GM23338 (cell line): Measurements from ENCODE around the gene CNRIP1. TPM values are rescaled to one million over a fixed set of nuclear protein-coding genes. Genes with fewer than 3 reads are reported as not detected.

Source experiments
- ATAC-seq: fragments of 200-7000 bp; cut with Tn5 transposase; 3 replicates; pipeline ENCODE4 v1.9.1; 2020
- DNase-seq: peaks from one replicate; pipeline ENCODE4 v3.0.0-alpha.2; 2015; ENCODE audit warnings: low spot score
- H2AFZ ChIP-seq: fragments of 200-600 bp; sonication (generic); 2 replicates; pipeline ENCODE4 v1.8.0; 2016; ENCODE audit warnings: antibody characterized with exemption, mild to moderate bottlenecking, moderate library complexity
- H3F3A ChIP-seq: fragments of 200-600 bp; sonication (generic); replicated peaks from 2 replicates; pipeline ENCODE4 v1.8.0; 2017; ENCODE audit warnings: antibody characterized with exemption, mixed run types, low read depth
- H3K27ac ChIP-seq: fragments of 200-600 bp; sonication (generic); 2 replicates; pipeline ENCODE4 v1.6.1; 2016; ENCODE audit warnings: low read depth
- H3K27me3 ChIP-seq: fragments of 200-600 bp; sonication (generic); 2 replicates; pipeline ENCODE4 v1.8.0; 2016; ENCODE audit warnings: mild to moderate bottlenecking, mixed run types, moderate library complexity; ENCODE audit not compliant: insufficient read depth
- H3K36me3 ChIP-seq: fragments of 200-600 bp; sonication (generic); 2 replicates; pipeline ENCODE4 v1.8.0; 2016; ENCODE audit warnings: mild to moderate bottlenecking; ENCODE audit not compliant: insufficient read depth
- H3K4me1 ChIP-seq: fragments of 200-600 bp; sonication (generic); 2 replicates; pipeline ENCODE4 v1.8.0; 2016; ENCODE audit warnings: mild to moderate bottlenecking, moderate library complexity; ENCODE audit not compliant: insufficient read depth
- H3K4me2 ChIP-seq: fragments of 200-600 bp; sonication (generic); 2 replicates; pipeline ENCODE4 v1.7.1; 2017; ENCODE audit warnings: mixed run types
- H3K4me3 ChIP-seq: fragments of 200-600 bp; sonication (generic); 2 replicates; pipeline ENCODE4 v1.6.1; 2016; ENCODE audit warnings: mixed run types
- H3K79me2 ChIP-seq: fragments of 200-600 bp; sonication (generic); replicated peaks from 2 replicates; pipeline ENCODE4 v1.8.0; 2017; ENCODE audit warnings: mild to moderate bottlenecking; ENCODE audit not compliant: insufficient read depth
- H3K9me2 ChIP-seq: fragments of 200-600 bp; sonication (generic); 2 replicates; pipeline ENCODE4 v1.8.0; 2017; ENCODE audit not compliant: insufficient read depth
- H4K20me1 ChIP-seq: fragments of 200-600 bp; sonication (generic); replicated peaks from 2 replicates; pipeline ENCODE4 v1.8.0; 2017; ENCODE audit warnings: mild to moderate bottlenecking; ENCODE audit not compliant: insufficient read depth
- H3K27ac Mint-ChIP-seq: 2 replicates; pipeline ENCODE4 v1.8.0; 2020; ENCODE audit warnings: inconsistent platforms, mild to moderate bottlenecking, moderate library complexity, mixed read lengths
- H3K27me3 Mint-ChIP-seq: 3 replicates; pipeline ENCODE4 v1.8.0; 2022; ENCODE audit warnings: low read depth, mild to moderate bottlenecking, moderate library complexity, mixed read lengths, inconsistent platforms; ENCODE audit not compliant: insufficient read depth, poor library complexity
- H3K36me3 Mint-ChIP-seq: 3 replicates; pipeline ENCODE4 v1.8.0; 2021; ENCODE audit warnings: low read depth, mild to moderate bottlenecking, inconsistent platforms, moderate library complexity, mixed read lengths
- H3K4me1 Mint-ChIP-seq: 3 replicates; pipeline ENCODE4 v1.8.0; 2020; ENCODE audit warnings: mild to moderate bottlenecking, inconsistent platforms, mixed read lengths
- H3K4me3 Mint-ChIP-seq: 3 replicates; pipeline ENCODE4 v1.8.0; 2021; ENCODE audit warnings: moderate library complexity, mild to moderate bottlenecking, inconsistent platforms, mixed read lengths
- H3K9me3 Mint-ChIP-seq: 3 replicates; pipeline ENCODE4 v1.8.0; 2020; ENCODE audit warnings: moderate library complexity, mild to moderate bottlenecking, inconsistent platforms, mixed read lengths
- JUNB ChIP-seq: IDR thresholded peaks from one replicate; pipeline ENCODE4 v1.6.1; 2016; ENCODE audit warnings: antibody characterized with exemption; ENCODE audit not compliant: unreplicated experiment
- ZNF331 ChIP-seq: fragments of 250-450 bp; sonication (Bioruptor Pico); IDR thresholded peaks from 2 replicates; pipeline ENCODE4 v1.5.0; 2020; ENCODE audit warnings: low read depth, mild to moderate bottlenecking, moderate library complexity
- ZNF462 ChIP-seq: fragments of 250-450 bp; sonication (Bioruptor Pico); IDR thresholded peaks from 2 replicates; pipeline ENCODE4 v1.5.0; 2020; ENCODE audit warnings: mild to moderate bottlenecking, moderate library complexity
- polyA plus RNA-seq: library from polyadenylated mRNA; unstranded; fragments of >200 nt; fragmentation: Nextera tagmentation; extraction: Ambion mirVana; gene quantifications from 2 replicates; pipeline ENCODE4 v1.2.1, GENCODE V29; 2016
- total RNA-seq: library from RNA; depleted of rRNA; stranded (reverse); fragments of >200 nt; shearing (Covaris generic); gene quantifications from 2 replicates; pipeline ENCODE4 v1.2.3, GENCODE V29; 2014

Gene CNRIP1
- total and polyA plus RNA-seq, 2 experiments from 2014 or later = 5.9 to 6.9 TPM

- no peak for TF ChIP-seq ZNF462 (CRISPR knock-in tag)
Measured at GRCh38 chr2:68287580-68288441, 31.9 kb downstream of the CNRIP1 start (continued).

- no peaks in the 10 kb centered on the region for H3K79me2 ChIP-seq
Measured at GRCh38 chr2:68284896-68285295, 34.9 kb downstream of the CNRIP1 start.

GRCh38 chr2:68283419-68283812, 36.3 kb downstream of the CNRIP1 start:
- TF ChIP-seq JUNB = no peak
- no peak for TF ChIP-seq ZNF331
- Histone ChIP-seq H2AFZ (no peak overlapping the region), H3K9me2 (no peaks in the 10 kb centered on the region), H3K36me3 (no peaks in the 10 kb centered on the region), H3F3A (no peaks in the 10 kb centered on the region), H3K27ac (no peak overlapping the region), H3K79me2 (no peaks in the 10 kb centered on the region), H4K20me1 (no peaks in the 10 kb centered on the region), H3K4me2 (no peak overlapping the region), H3K4me3 (no peak overlapping the region), H3K4me1 (no peaks in the 10 kb centered on the region), H3K27me3 (no peaks in the 10 kb centered on the region)
- ATAC-seq = no peak
- Mint-ChIP-seq H3K36me3 (no peaks in the 10 kb centered on the region), H3K4me3 (no peak overlapping the region), H3K9me3 (no peaks in the 10 kb centered on the region), H3K27ac (no peak overlapping the region), H3K4me1 (peaks cover 9% of the 10 kb centered on the region; the same call in 2 of the 3 replicates), H3K27me3 (peaks cover 4% of the 10 kb centered on the region)
- DNase-seq = no peak

More at GRCh38 chr2:68284896-68285295, 34.9 kb downstream of the CNRIP1 start:
- Histone ChIP-seq H3K27me3 (no peaks in the 10 kb centered on the region), H3K4me2 (no peak overlapping the region), H3K9me2 (no peaks in the 10 kb centered on the region), H3K4me1 (no peaks in the 10 kb centered on the region), H3F3A (no peaks in the 10 kb centered on the region), H2AFZ (no peak overlapping the region), H4K20me1 (no peaks in the 10 kb centered on the region), H3K36me3 (no peaks in the 10 kb centered on the region), H3K27ac (no peak overlapping the region), H3K4me3 (no peak overlapping the region)
- H3K4me3 Mint-ChIP-seq = no peak overlapping the region
- no peak overlapping the region for H3K27ac Mint-ChIP-seq
- no peaks in the 10 kb centered on the region for H3K9me3 Mint-ChIP-seq
- no peaks in the 10 kb centered on the region for H3K36me3 Mint-ChIP-seq
- ATAC-seq = no peak
- no peak for DNase-seq
- H3K27me3 Mint-ChIP-seq = peaks cover 4% of the 10 kb centered on the region
- TF ChIP-seq JUNB = no peak
- peaks cover 9% of the 10 kb centered on the region; the same call in 2 of the 3 replicates for H3K4me1 Mint-ChIP-seq
